Measurements from ENCODE around the gene FMO5.
"Not testable (repeated sequence)": the region's sequence is repeated elsewhere in the genome, so short reads cannot be mapped to it uniquely, and the experiment has no call there.

FMO5 gene, protein sequence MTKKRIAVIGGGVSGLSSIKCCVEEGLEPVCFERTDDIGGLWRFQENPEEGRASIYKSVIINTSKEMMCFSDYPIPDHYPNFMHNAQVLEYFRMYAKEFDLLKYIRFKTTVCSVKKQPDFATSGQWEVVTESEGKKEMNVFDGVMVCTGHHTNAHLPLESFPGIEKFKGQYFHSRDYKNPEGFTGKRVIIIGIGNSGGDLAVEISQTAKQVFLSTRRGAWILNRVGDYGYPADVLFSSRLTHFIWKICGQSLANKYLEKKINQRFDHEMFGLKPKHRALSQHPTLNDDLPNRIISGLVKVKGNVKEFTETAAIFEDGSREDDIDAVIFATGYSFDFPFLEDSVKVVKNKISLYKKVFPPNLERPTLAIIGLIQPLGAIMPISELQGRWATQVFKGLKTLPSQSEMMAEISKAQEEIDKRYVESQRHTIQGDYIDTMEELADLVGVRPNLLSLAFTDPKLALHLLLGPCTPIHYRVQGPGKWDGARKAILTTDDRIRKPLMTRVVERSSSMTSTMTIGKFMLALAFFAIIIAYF

DNA sequence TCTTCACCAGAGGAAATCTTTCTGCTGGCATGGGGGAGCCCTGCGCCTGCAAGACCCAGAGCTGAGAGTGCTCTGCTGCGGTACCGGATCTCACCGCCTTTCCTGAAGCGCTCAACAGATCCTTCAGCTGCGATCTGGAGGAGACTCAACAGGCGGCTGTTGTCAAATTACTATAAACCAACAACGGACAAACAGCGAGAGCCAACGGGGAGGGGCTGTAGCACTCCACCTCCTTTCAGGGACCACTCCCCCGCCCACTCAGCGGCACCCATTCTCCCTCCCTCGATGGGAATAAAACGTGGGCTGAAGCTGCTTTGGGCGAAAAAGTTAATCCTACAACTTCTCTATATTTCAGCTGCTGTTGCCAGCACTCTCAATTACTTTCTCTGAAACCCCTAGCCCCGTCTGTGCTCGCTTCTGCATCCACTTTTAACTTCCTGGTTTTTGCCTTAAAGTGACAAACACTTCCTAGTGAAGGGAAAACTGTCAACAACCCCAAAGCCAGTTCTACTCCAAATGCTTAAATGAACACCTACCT is at the start of gene FMO5:
FMO5 (minus strand) TSS at position 147 of the 538 bp plus-strand sequence. CDS start 310 bp downstream, outside the sequence.
- DNase-seq (peak; percentile 49), ATAC-seq (peak; percentile 76)

DNA sequence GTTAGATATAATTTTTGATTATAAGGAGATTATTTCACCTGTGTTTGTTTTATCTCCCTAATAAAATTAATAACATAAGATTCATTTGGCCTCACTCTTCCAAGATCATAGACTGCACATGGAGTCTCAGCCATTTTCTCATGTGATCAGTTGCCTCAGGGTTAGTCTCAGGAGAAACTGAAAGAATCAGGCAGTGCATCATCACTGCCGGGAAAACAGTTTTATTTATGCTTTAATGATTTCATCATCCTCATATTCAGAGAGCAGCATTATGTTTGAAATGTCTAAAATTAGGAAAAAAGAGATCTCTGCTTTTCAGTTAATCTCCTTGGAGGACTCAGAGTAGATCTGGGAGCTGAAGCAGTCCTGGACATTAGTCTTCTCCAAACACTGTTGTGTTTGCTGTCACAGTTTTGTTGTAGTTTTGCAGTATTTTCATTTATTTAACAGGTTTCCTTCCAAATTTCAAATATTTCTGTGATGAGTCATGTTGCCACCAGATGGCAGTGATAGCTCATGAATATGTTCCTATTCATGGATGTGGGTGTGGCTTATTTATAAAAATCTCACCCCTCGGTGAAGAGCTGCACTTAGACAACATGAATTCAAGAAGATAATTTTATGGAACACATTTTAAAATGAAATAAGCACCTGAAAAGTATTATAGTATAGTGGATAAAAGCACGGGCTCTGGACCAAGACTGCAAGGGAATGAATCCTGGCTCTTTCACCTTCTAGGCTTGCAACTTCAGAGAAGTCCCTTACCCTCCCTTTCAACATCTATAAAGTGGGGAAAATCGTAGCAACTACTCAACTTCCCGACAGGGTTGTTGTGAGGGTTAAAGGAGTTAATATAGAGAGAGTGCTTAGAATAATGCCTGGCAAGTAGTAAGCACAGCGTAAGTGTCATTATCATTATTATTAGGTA is 48.5 kb upstream of the FMO5 start:
- ATAC-seq (no peak), DNase-seq (no peak)

DNA sequence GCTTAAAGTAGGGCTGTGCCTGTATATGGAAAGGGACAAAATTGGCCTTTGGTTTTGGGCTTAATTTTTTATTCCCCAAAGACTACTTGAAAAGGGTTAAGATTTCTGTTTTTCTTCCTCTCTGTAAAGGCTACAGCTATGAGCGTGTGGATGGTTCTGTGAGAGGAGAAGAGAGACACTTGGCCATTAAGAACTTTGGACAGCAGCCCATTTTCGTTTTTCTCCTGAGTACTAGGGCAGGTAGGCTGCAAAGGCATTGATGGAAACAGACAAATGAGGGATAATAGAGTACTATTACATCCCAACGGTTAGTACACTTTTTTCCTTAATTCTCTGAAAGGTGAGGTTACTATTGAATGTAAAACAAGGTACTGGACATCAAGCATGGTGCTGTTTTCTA is 46.9 kb upstream of the FMO5 start:
- ATAC-seq (no peak), DNase-seq (no peak)

DNA sequence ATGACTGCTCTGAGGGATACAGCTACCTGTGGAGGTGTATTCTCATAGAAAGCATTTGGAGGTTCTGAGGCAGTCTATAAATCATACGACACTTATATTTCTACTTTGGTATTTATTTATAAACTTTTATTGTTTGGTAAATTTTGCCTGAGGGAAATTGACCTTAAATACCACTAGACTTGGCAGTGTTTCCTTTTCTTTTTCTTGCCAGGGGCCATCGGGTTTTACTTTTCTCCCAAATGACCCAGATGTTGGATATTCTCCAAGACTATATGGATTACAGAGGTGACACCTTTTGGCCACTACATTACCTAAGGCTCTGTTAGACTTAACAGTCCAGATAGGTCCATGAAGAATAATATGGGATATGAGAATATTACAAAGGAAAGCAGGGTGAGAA is 45.6 kb upstream of the FMO5 start:
- DNase-seq (no peak), ATAC-seq (no peak)

DNA sequence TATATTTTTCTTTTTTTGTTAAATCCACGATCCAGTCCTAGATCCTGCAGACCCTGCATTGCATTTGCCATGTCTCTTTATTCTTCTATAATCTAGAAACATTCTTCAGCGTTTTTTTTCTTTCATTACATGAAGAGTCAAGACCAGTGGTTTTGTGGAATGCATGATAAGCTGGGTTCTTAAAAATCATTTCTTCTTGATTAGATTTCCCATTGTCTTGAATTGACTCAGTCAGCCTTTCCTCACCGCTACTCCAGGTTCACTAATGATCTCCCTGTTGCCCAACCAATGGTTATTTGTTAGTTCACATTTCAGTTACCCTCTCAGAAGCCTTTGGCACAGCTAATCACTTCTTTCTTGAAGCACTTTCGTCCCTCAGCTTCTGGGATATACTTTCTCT is 42.6 kb upstream of the FMO5 start:
- ATAC-seq: no peak
- no peak for DNase-seq

DNA sequence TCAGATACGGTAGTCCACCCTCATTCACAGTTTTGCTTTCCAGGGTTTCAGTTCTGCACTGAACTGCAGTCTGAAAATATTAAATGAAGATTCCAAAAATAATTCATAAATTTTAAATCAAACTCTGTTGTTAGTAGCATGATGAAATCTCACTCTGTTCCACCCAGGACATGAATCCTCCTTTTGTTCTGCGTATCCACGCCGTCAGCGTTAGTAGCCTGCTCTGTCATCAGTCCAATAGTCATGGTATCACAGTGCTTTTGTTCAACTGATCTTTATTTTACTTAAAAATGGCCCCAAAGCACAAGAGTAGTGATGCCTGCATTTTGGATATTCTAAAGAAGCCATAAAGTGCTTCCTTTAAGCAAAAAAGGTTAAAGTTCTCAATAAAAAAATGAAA is 41.2 kb upstream of the FMO5 start:
- ATAC-seq: no peak
- no peak for DNase-seq

DNA sequence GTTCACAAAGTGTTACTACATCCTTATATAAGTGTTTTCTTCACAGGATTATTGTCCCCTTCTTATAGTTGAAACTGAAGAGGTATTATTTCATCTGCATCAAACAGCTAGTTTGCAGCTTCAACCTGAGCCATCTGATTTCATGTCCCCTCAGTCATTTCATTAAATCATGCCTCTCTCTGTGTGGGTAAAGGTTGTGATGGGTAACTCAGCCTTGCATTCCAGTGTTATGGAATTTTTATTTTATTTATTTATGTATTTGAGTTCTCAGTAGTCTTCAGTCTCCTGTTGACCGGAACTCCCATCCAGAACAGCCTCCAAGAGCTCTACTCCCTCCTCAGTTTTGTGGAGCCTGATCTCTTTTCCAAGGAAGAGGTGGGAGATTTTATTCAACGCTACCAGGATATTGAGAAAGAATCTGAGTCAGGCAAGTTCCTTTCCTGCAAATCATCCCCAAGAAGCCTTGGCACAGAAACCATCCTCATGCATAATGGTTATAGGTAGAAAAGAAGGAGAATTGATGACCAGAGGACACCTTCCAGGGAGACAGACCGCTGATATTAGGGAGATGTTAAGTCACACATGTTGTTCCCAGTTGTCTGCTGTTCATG is 39.1 kb upstream of the FMO5 start:
- ATAC-seq: no peak
- DNase-seq: no peak

DNA sequence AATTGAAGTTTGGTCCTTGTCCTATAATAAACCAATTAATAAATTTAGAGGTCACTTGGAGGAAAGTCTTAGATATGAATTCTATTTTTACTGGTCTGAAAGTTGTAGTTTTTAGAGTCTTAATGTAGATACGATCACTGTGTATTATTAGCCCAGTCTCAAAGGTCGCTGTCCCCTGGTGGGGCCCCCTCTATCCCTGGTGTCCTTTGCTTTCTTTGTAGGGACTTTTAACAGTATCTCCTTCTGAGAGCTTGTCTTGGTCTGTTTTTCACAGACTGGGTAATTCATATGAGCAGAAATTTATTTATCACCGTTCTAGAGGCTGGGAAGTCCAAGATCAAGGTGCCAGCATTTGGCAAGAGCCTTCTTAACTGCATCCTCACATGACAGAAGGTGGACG is 35.8 kb upstream of the FMO5 start:
- DNase-seq: no peak
- ATAC-seq: no peak

DNA sequence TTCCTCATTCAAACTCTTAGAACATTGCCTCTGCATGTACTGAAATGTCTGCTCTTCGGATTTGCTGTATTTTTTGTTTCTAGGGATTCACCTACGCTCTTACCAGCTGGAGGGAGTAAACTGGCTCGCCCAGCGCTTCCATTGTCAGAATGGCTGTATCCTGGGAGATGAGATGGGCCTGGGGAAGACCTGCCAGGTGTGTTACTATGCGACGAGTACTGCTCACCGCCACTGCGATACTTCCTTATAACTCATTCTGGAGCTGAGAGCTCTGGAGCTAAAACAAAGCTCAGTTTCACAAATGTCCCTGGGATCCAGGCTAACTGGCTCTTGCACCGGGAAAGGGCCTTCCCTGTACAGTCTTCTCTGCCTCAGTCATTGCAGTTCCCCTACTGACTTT is 27.4 kb upstream of the FMO5 start:
- DNase-seq: no peak

DNA sequence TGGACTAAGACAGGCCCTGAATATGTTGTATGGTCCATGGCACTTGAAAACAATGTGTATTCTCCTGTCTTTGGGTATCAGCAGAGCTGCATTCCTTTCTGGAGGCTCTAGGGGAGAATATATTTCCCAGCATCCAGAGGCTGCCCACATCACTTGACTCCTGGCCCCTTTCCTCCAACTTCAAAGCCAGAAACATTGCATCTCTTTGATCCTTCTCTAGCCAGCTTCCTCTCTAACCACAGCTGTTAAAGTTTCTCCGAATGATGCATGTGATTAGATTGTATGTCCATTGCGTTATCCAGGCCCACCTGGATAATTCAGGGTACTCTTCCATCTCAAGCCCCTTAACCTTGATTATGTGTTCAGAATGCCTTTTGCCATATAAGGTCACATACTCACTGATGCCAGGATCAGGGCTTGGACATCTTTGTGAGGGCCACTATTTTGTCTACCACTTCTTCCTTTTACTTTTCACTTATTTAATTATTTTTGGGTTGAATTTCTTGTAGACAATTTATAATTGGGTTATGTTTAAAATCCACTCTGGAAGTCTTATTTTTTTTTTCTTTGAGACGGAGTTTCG is 22.6 kb upstream of the FMO5 start:
- no peak for DNase-seq

More for the DNA sequence above, 27.4 kb upstream of the FMO5 start:
- no peak for ATAC-seq

DNA sequence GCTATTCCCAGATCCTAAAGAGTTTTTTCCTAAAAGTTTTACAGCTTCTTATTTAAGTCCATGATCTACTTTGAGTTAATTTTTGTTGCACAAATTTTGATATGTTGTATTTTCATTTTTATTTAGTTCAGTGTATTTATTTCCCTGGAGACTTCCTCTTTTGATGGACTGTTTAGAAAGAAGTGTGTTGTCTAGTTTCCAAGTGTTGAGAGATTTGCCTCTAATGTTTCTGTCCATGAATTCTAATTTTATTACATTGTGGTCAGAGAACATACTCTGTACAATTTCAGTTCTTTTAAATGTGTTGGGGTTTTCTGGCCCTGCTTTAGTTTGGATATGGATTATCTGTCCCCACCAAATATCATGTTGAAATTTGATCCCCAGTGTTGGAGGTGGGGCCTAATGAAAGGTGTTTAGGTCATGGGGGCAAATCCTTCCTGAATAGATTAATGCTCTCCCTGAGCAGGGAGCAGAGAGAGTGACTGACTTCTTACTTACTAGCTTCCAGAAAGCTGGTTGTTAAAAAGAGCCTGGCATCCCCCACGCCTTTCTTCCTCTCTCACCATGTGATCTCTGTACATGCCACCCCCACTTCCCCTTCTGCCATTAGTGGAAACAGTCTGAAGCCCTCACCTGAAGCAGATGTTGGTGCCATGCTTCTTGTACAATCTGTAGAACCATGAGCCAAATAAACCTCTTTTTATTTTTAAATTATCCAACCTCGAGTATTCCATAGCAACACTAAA is 21.9 kb upstream of the FMO5 start:
- DNase-seq: no peak
- no peak for ATAC-seq

More for the DNA sequence above, 22.6 kb upstream of the FMO5 start:
- ATAC-seq: no peak

DNA sequence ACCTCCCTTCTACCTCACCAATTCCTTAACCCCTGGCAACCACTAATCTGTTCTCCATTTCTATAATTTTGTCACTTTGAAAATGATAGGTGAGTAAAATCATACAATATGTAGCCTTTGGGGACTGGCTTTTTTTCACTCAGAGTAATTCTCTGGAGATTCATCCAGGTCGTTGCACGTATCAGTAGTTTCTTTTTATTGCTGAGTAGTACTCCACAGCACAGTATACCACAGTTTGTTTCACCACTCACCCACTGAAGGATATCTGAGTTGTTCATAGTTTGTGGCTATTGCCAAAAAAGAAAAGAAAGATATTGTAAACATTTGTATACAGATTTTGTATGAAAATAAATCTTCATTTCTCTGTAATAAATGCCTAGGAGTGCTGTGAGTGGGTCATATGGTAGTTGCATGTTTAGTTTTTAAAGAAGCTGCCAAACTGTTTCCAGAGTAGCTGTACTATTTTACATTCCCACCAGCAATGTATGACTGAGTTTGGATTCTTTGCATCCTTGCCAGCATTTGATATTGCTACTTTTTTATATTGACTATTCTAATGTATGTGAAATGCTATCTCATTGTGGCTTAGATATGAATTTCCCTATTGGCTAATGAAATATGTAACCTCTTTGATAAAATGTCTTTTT is 21.0 kb upstream of the FMO5 start:
- ATAC-seq (no peak), DNase-seq (no peak)

DNA sequence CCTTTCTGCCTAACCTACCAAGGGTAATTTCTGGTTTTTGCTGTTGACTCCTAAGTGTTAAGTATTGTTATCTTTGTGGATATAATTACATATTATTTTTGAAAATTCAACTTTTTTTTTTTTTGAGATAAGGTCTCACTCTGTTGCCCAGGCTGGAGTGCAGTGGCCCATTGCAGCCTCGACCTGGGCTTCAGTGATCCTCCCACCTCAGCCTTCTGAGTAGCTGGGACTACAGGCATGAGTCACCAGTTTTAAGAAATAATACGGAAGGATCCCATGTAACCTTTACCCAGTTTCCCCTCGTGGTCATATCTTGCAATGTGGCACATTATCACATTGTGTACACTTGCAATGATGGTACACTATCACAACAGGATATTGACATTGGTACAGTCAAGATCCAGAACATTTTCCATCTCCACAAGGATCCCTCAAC is 20.5 kb upstream of the FMO5 start:
- ATAC-seq (peak; percentile 7), DNase-seq (peak; percentile 25)

DNA sequence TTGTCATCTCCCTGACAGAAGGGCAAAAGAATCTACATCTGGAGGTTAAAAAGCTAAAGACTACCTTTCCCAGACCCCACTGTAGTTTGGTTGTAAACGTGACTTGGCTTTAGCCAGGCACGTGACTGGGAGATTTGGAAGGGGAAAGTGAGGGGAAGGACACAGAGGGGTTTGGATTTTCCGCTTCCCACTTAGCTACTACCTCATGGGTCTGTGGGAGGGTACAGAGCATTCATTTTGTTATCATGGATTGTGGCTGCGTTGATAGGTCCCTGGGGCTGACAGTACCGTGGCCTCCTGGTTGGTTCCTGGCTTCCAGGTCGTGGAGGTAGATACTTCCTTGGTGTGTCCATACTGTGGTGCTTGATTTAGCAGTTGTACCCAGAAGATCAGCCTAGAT is 20.0 kb upstream of the FMO5 start:
- ATAC-seq (no peak), DNase-seq (no peak)

DNA sequence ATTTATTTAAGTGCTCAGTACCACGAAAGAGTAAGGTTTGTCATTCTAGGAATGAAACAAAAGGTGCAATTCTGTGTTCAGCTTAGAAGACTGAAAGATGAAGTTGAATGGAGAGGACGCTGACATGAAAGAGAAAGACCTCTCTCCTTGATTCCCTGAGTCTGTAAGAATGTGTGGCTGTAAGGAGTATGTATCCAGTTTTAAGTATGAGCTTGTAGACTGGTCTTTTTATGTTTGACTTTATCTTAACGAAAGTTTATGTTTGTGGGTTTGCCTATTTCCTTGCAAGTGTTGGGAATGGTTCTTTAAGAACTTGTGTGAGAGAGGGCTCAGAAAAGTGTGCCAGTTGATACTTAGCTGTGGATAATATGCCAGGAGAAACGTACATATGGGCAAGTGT is 18.7 kb upstream of the FMO5 start:
- ATAC-seq: no peak
- no peak for DNase-seq

DNA sequence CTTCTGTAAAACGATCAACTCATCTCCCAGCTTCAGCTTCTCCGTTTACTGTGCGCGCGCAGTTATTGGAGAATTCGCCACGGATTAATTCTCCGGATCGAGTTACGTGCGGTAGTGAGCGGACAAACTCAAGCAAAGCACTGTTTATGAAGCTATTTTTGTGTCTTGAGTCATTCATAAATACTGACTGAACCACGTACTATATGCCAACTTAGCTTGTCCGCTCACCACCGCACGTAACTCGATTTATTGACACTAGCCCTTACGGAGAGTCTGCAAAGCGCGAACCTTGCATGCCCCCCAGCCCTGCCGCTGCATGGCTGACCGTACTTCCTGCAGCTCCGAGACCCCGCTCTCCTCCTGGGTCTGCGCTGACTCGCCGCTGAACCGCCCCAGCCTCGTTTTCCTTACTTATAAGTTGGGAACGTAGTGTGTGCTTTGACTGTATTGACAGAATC is 18.1 kb upstream of the FMO5 start:
- peak; percentile 1 for ATAC-seq
- peak; percentile 48 for DNase-seq

DNA sequence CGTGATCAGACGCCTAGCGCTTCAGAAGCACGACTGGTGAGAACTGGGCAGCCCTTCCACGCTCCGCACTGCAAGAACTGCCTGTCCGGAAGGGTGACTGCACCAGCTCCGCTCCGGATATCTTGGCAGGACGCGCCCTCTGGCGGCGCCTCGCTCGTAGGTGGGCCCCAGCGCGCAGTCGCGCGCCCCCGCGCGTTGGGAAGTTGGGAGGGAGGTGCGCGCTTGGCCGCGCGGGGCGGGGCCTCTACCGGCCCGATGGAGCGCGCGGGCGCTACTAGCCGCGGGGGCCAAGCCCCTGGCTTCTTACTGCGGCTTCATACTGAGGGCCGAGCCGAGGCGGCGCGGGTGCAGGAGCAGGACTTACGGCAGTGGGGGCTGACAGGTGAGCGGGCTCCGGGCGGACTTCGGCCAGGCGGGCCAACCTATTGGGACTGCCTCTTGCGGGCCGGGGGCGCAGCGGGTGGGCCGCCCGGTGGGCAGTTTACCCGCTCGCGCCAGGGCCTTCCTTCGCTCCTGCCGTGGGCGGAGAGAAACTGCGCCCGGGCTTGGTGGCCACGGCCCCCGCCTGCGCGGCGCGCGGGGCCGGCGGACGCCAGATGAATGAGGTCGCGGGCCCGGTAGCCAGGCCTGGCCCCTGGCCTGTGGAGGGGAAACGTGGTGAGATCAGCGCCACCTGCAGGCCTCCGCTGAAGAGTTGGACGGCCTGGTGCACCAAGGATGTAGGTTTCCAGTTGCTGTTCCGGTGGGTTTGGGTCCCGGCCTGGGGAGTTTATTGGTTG is 17.5 kb upstream of the FMO5 start, which contains the start of gene CHD1L:
CHD1L (plus strand) TSS at position 236 of the 779 bp plus-strand sequence; CDS start at position 256, 20 bp downstream.
- peak; percentile 96 for DNase-seq
- ATAC-seq: peak; percentile 92

DNA sequence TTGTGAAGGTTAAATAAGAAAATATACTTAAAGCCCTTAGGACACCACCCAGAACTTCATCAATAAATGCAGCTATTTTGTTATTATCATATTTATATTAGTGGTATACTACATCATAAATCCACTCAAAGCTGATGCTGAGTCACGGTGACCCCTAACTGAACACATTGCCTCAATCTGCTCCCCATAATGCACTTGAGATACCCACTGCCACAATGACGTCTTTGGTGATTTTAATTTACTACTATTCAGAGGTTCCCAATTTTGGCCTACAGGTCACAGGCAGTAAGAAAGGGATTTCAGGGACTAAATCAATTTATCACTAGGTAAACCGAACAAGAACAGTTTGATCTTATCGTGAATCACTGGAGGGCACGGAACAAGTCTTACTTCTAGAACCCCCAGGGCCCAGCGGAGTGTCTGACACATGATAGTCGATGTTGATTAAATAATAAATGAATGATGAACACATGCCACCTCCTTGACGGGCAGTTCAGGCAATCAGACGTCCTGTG is 16.9 kb upstream of the FMO5 start:
- no peak for DNase-seq
- no peak for ATAC-seq

DNA sequence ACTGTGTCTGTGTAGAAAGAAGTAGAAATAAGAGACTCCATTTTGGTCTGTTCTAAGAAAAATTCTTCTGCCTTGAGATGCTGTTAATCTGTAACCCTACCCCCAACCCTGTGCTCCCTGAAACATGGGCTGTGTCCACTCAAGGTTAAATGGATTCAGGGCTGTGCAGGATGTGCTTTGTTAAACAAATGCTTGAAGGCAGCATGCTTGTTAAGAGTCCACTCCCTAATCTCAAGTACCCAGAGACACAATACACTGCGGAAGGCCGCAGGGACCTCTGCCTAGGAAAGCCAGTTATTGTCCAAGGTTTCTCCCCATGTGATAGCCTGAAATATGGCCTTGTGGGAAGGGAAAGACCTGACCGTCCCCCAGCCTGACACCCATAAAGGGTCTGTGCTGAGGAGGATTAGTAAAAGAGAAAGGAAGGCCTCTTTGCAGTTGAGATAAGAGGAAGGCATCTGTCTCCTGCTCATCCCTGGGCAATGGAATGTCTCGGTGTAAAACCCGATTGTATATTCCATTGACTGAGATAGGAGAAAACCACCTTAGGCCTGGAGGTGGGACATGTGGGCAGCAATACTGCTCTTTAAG is 15.1 kb upstream of the FMO5 start:
- DNase-seq, ATAC-seq: not testable (repeated sequence)

All from stimulated activated naive CD8-positive, alpha-beta T cell treated with anti-CD3 and anti-CD28 coated beads, Interleukin-15, Interleukin-2, amounts not matched to agents 100 U/mL and 50 U/mL, for 24 hours (primary cell).